Left lobe of liver (tissue), 2 donors: ENCODE data around the gene SUN1. TPM values are rescaled to one million over a fixed set of nuclear protein-coding genes. Genes with fewer than 3 reads are reported as not detected.
A peak's percentile ranks its signal among the peaks of the same experiment; 100 is the strongest.

Experiments used
- ATAC-seq: fragments of 200-7000 bp; cut with Tn5 transposase; one replicate; pipeline ENCODE4 v1.9.1; 2020; ENCODE audit warnings: mild to moderate bottlenecking, moderate library complexity
- DNase-seq: peaks from one replicate; pipeline ENCODE4 v3.0.0-alpha.2; 2020; ENCODE audit warnings: low spot score
- total RNA-seq: library from RNA; stranded (reverse); gene quantifications from one replicate; pipeline ENCODE4 v1.2.1, GENCODE V29; 2021
- donor health status: DM: no; HTN: no; CAD: no; lungs with moderate emphysema.
- donor health status: DM: no; HTN: yes; CAD: no.

SUN1 gene
- total RNA-seq, 1 donor from 2014 or later, result 41.5 TPM

- no peak for DNase-seq
- ATAC-seq, result no peak
These were observed 67.5 kb downstream of the SUN1 start for GRCh38 chr7:899806-900205.

- no peak for DNase-seq
- no peak for ATAC-seq
These were observed 68.2 kb downstream of the SUN1 start for GRCh38 chr7:900331-901040.

DNA sequence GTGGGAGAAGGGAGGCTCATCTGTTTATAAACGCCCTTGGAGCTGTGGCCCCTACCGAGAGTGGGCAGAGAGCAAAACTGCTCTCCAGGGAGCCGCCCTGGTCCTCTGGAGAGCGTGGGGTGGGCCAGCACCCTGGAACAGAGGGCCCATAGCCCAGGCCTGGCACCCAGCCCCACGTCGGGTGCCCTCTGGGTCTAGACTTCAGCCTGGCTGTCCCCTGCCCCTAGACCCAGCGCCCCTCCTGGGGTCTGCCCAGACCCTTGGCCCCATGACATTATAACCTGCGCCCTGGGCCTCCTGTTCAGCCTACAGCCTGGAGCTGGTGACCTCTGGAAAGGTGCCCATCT, 68.7 kb downstream of the SUN1 start:
- ATAC-seq, result peak; percentile 51
- no peak for DNase-seq

GRCh38 chr7:901388-902154, 69.3 kb downstream of the SUN1 start:
- ATAC-seq (peak; percentile 45), DNase-seq (peak; percentile 63)

GRCh38 chr7:902996-903395, 70.7 kb downstream of the SUN1 start:
- no peak for ATAC-seq
- no peak for DNase-seq

GRCh38 chr7:903921-904755, 71.9 kb downstream of the SUN1 start:
- no peak for DNase-seq

GRCh38 chr7:904847-905246, 72.6 kb downstream of the SUN1 start:
- no peak for ATAC-seq
- no peak for DNase-seq

More at GRCh38 chr7:903921-904755, 71.9 kb downstream of the SUN1 start:
- ATAC-seq, result no peak

DNA sequence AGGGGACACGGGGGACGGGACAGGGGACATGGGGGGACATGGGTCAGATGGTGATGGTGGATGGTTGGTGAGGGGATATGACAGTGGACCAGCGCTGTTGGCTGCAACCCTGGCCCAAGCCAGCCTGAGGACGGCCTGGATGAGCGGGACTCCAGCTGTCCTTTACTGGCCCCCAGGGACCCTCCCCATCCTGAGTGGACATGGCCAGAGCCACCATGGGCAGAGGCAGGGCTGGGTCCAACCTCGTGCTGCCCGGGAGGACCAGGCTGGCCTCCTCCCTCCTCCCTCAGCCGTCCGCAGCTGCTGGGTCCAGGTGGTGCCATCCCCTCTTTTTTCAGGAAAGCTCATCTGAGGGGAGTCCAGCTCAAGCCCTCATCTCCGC, 74.5 kb downstream of the SUN1 start:
- no peak for DNase-seq
- no peak for ATAC-seq

- DNase-seq (no peak), ATAC-seq (peak; percentile 20)
These were observed 75.1 kb downstream of the SUN1 start for GRCh38 chr7:907158-907980.

- ATAC-seq (no peak), DNase-seq (no peak)
These were observed 75.9 kb downstream of the SUN1 start for GRCh38 chr7:908159-908581.

DNA sequence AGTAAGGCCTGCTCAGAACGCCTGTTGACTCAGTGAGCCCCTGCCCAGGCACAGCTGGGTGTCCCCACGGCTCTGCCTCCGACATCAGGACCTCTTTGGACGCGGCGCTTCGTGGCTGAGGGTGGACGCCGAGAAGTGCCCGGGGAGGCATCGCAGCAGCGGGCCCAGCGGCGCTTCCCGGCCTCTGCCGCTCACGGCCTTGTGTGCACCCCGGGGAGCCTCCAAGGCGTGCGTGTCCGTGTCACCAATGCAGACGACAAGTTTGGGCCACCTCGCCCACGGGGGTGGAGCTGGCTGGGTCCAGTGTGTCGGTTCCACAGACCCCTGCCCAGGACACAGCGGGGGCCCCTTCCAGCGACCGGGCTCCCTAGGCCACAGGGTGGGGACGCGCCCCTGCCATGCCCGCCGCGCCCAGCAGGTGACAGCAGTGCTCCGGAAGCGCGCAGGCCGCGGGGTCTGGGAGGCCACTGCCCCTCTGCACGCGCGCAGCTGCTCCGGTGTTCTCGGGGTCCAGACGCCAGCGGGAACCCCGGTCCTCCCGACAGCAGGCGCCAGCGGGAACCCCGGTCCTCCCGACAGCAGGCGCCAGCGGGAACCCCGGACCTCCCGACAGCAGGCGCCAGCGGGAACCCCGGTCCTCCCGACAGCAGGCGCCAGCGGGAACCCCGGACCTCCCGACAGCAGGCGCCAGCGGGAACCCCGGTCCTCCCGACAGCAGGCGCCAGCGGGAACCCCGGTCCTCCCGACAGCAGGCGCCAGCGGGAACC, 76.5 kb downstream of the SUN1 start:
- ATAC-seq (peak; percentile 88), DNase-seq (peak; percentile 71)

DNA sequence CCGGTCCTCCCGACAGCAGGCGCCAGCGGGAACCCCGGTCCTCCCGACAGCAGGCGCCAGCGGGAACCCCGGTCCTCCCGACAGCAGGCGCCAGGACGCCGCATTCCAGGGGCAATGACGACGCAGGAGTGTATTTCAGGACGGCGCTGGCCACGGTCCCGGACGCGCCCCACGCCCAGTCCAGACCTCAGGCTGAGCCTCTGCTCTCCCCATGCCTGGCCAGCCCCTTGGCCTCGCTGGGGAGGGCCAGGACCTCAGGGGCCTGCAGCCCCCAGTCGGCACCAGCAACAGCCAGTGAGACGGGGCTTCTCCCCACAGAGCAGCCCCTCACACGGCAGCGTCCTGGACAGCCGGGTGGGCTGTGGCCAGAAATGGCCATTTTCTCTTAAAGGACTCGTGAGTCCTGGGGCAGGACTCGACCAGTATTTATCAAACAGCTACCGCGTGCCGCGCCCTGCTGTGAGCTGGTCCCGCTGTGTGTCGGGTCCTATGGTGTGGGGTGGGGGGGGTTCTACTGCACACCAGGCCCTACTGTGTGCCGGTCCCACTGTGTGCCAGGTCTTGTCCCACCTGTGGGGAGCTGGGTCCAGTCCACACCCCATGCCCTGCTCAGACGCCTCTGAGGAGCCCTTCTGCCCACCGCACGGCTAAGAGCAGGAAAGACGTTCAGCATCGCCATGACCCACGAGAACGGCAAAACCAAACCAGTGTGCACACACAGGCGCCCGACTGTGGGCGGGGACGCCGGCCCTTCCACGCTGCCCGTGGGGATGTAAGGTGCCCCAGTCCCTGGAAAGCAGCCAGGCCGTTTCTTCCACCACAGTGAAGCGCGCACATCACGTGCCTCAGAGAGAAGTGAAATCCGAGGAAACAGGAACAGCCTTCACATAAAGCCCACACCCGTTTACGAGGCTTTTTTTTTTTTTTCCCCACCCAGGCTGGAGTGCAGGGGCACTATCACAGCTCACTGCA, 77.4 kb downstream of the SUN1 start:
- ATAC-seq (peak; percentile 59), DNase-seq (peak; percentile 70)

- ATAC-seq, result no peak
- DNase-seq, result no peak
These were observed 78.2 kb downstream of the SUN1 start for GRCh38 chr7:910441-910861.

GRCh38 chr7:910931-911431, 78.7 kb downstream of the SUN1 start:
- no peak for DNase-seq
- no peak for ATAC-seq

GRCh38 chr7:911791-912480, 79.7 kb downstream of the SUN1 start:
- ATAC-seq (no peak), DNase-seq (no peak)

DNA sequence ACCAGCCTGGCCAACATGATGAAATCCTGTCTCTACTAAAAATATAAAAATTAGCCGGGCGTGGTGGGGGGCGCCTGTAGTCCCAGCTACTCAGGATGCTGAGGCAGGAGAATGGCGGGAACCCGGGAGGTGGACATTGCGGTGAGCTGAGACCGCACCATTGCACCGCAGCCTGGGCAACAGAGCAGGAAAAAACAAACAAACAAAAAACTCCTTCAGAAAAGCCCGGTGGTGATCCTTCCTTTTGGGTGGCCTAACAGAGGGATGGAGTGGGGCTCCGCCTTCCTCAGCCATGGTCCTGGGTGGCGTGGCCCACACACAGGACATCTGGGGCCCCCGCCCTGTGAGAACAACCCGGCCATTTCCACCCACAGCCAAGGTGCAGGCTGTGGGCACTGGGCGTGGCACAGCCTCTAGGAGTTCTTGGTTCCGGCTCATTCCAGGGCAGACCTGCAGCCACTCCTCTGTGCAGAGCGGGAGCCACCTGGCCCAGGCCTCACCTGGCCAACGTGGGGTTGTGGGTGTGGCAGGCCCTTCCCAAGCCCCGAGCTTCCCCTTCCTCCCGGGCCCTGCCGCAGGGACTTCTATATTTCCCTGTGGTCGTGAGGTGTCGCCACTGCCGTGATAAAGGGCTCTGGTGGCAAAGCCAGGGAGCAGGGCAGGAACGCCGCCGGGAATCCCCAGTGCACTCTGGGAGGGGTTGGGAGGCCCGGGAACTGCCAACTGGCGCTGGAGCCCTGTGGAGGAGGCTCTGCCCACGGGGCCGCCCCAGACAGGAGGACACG, 81.7 kb downstream of the SUN1 start:
- ATAC-seq (no peak), DNase-seq (no peak)

GRCh38 chr7:914521-915194, 82.4 kb downstream of the SUN1 start:
- ATAC-seq (no peak), DNase-seq (no peak)
